Activated CD8-positive, alpha-beta T cell treated with anti-CD3 and anti-CD28 coated beads, Interleukin-2, amount 10 ng/mL, durations not matched to agents 7 days and 5 days (primary cell): Measurements from ENCODE around the gene ATIC. TPM values are rescaled to one million over a fixed set of nuclear protein-coding genes. Genes with fewer than 3 reads are reported as not detected.

Experiments
- ATAC-seq: fragments of 150-1000 bp; cut with Tn5 transposase; one replicate; pipeline ENCODE4 v1.10.0; 2021; ENCODE audit warnings: moderate library complexity
- CTCF ChIA-PET: fragments of 350-600 bp; sonication (Branson Sonifier 250); formaldehyde crosslinking; loops from one replicate; lab custom pipeline; 2021; ENCODE audit warnings: antibody characterized with exemption; lab: Charles Lee
- POLR2A ChIA-PET: fragments of 350-600 bp; sonication (Branson Sonifier 250); formaldehyde crosslinking; loops from one replicate; lab custom pipeline; 2021; ENCODE audit warnings: antibody characterized with exemption; lab: Charles Lee
- DNase-seq: peaks from one replicate; pipeline ENCODE4 v3.0.0-alpha.2; 2020
- H3K27ac Mint-ChIP-seq: one replicate; pipeline ENCODE4 v1.8.0; 2021; ENCODE audit warnings: mild to moderate bottlenecking, mixed read lengths
- H3K27me3 Mint-ChIP-seq: one replicate; pipeline ENCODE4 v1.8.0; 2021; ENCODE audit warnings: low read depth, mixed read lengths
- H3K36me3 Mint-ChIP-seq: one replicate; pipeline ENCODE4 v1.8.0; 2021; ENCODE audit warnings: low read depth, mixed read lengths
- H3K4me1 Mint-ChIP-seq: one replicate; pipeline ENCODE4 v1.8.0; 2021; ENCODE audit warnings: low read depth, mixed read lengths
- H3K4me3 Mint-ChIP-seq: one replicate; pipeline ENCODE4 v1.8.0; 2021; ENCODE audit warnings: mild to moderate bottlenecking, mixed read lengths
- H3K9me3 Mint-ChIP-seq: one replicate; pipeline ENCODE4 v1.8.0; 2022; ENCODE audit warnings: mixed read lengths; ENCODE audit not compliant: insufficient read depth
- total RNA-seq, 2 experiments: library from RNA; stranded (reverse); gene quantifications; one replicate each; pipeline ENCODE4 v1.2.3, GENCODE V29; 2021

ATIC gene
- 100 to 1,000 TPM; 170 to 182 TPM for total RNA-seq

- POLR2A ChIA-PET: interaction anchor here (0.6 to 1.5 kb wide), 10 partner anchors 9 to 798 kb away, joined by 3 to 9 read pairs (median 3); partner anchors contain the start of gene BARD1
- Mint-ChIP-seq H3K27ac (peak within 1 kb of the TSS; percentile 98), H3K27me3 (peaks cover under 1% of the 10 kb centered on the region), H3K9me3 (no peaks in the 10 kb centered on the region), H3K4me3 (peak within 1 kb of the TSS; percentile 98), H3K4me1 (peaks cover 36% of the 10 kb centered on the region), H3K36me3 (peaks cover 31% of the 10 kb centered on the region)
- DNase-seq: peak; percentile 95
- peak; percentile 99 for ATAC-seq
- CTCF ChIA-PET: interaction anchor here (1.2 to 1.6 kb wide), 2 partner anchors 9 to 702 kb away, joined by 3 to 5 read pairs; partner anchors contain the start of gene MREG
Observed at GRCh38 chr2:215311625-215312396, at the start of gene ATIC. ATIC (plus strand) TSS chr2:215312059; CDS start chr2:215312143, 84 bp downstream.

GRCh38 chr2:215262303-215262702 lies 49.6 kb upstream of the ATIC start:
- ChIA-PET CTCF (no interaction called here), POLR2A (no interaction called here)
- Mint-ChIP-seq H3K36me3 (no peaks in the 10 kb centered on the region), H3K27me3 (no peaks in the 10 kb centered on the region), H3K27ac (no peak overlapping the region), H3K9me3 (no peaks in the 10 kb centered on the region), H3K4me3 (no peak overlapping the region), H3K4me1 (no peaks in the 10 kb centered on the region)
- DNase-seq (no peak), ATAC-seq (no peak)

- no peaks in the 10 kb centered on the region for H3K4me1 Mint-ChIP-seq
- H3K36me3 Mint-ChIP-seq: no peaks in the 10 kb centered on the region
- no peak for DNase-seq
- ChIA-PET CTCF (no interaction called here), POLR2A (no interaction called here)
- no peak overlapping the region for H3K27ac Mint-ChIP-seq
- ATAC-seq: no peak
- H3K4me3 Mint-ChIP-seq: no peak overlapping the region
- H3K27me3 Mint-ChIP-seq: no peaks in the 10 kb centered on the region
- no peaks in the 10 kb centered on the region for H3K9me3 Mint-ChIP-seq
Observed at GRCh38 chr2:215262741-215263362, 49.0 kb upstream of the ATIC start.

- no peak for ATAC-seq
- no peak for DNase-seq
- no peak overlapping the region for H3K4me3 Mint-ChIP-seq
- no peaks in the 10 kb centered on the region for H3K27me3 Mint-ChIP-seq
- no peak overlapping the region for H3K27ac Mint-ChIP-seq
- no peaks in the 10 kb centered on the region for H3K36me3 Mint-ChIP-seq
- ChIA-PET CTCF (interaction anchor here (1.5 kb wide), 1 partner anchor 127 kb away, joined by 3 read pairs; no protein-coding TSS in a partner anchor), POLR2A (no interaction called here)
- H3K4me1 Mint-ChIP-seq: no peaks in the 10 kb centered on the region
- no peaks in the 10 kb centered on the region for H3K9me3 Mint-ChIP-seq
Observed at GRCh38 chr2:215264374-215264773, 47.5 kb upstream of the ATIC start.

DNA sequence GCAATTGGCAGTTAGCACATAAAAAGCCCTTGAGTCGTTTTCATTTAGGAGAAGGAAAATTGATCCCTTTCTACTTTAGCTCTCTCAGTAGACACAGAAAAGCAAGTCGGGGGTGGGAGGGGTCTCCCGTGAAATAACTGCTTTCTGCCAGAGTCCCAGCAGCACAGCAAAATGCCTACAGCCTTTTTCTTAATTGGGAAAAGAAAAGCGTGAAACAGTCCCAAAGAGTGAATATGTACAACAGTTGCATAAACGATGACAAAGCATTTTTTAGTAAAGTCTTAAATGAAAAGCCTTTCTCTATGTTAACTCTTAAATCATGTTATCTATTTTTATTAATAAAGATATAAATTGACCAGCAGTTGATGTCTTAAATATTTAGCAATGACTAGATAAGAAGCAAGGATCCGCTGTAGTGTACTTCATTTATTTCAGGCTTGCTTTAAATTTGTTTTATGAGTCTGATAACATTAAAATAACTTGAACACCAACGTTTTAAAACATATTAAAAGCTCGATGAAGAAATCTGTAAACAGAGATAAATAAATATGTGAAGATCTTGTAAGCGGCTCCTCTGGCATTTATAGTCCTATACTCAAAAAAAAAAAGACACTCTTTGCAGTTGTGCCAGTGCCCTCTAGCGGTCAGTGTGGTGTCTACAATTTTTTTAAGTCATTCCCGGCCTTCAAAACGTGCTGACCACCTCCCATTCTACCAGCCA lies 42.3 kb upstream of the ATIC start:
- no peak overlapping the region for H3K4me3 Mint-ChIP-seq
- H3K4me1 Mint-ChIP-seq: no peaks in the 10 kb centered on the region
- H3K27me3 Mint-ChIP-seq: no peaks in the 10 kb centered on the region
- no peaks in the 10 kb centered on the region for H3K36me3 Mint-ChIP-seq
- no peak overlapping the region for H3K27ac Mint-ChIP-seq
- POLR2A ChIA-PET: interaction anchor here (0.7 kb wide), 1 partner anchor 9 kb away, joined by 4 read pairs; no protein-coding TSS in a partner anchor
- DNase-seq (peak; percentile 68), ATAC-seq (no peak)
- CTCF ChIA-PET: interaction anchor here (0.6 to 1.7 kb wide), 8 partner anchors 11 to 1824 kb away, joined by 3 to 4 read pairs (median 3); no protein-coding TSS in a partner anchor
- H3K9me3 Mint-ChIP-seq: no peaks in the 10 kb centered on the region

GRCh38 chr2:215270118-215270451 lies 41.8 kb upstream of the ATIC start:
- Mint-ChIP-seq H3K27me3 (no peaks in the 10 kb centered on the region), H3K4me3 (no peak overlapping the region), H3K27ac (no peak overlapping the region), H3K4me1 (no peaks in the 10 kb centered on the region), H3K36me3 (no peaks in the 10 kb centered on the region), H3K9me3 (no peaks in the 10 kb centered on the region)
- POLR2A ChIA-PET: interaction anchor here (0.5 to 0.7 kb wide), 2 partner anchors 9 to 458 kb away, joined by 4 read pairs; no protein-coding TSS in a partner anchor
- CTCF ChIA-PET: interaction anchor here (0.6 to 1.7 kb wide), 9 partner anchors 10 to 1824 kb away, joined by 3 to 4 read pairs (median 3); no protein-coding TSS in a partner anchor
- ATAC-seq (no peak), DNase-seq (no peak)

DNA sequence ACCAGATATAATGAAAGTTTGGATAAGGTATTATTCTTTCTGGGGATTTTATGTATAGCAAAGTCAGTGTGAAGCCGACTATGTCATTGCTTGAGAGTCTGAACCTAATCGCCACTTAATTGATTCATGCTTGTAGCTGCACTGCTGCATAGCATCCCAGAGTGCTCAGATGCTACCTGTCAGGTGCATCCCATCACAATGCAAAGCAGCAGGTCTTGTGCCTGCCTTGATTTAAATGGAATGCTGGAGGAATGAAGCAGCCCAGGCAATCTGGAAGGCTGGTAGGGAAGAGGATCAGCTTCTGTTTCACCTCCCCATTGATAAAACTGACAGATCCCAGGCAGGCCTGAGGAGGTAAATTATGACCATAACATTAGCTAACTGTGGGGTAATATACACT lies 40.4 kb upstream of the ATIC start:
- H3K27me3 Mint-ChIP-seq: no peaks in the 10 kb centered on the region
- POLR2A ChIA-PET: interaction anchor here (1.3 kb wide), 1 partner anchor 40 kb away, joined by 3 read pairs; the partner anchor contains the start of gene ATIC

GRCh38 chr2:215272918-215273317 lies 38.9 kb upstream of the ATIC start:
- Mint-ChIP-seq H3K4me3 (no peak overlapping the region), H3K27ac (no peak overlapping the region), H3K4me1 (no peaks in the 10 kb centered on the region), H3K27me3 (no peaks in the 10 kb centered on the region), H3K9me3 (no peaks in the 10 kb centered on the region), H3K36me3 (no peaks in the 10 kb centered on the region)
- ChIA-PET POLR2A (no interaction called here), CTCF (interaction anchor here (0.6 kb wide), 1 partner anchor 268 kb away, joined by 3 read pairs; no protein-coding TSS in a partner anchor)
- DNase-seq (no peak), ATAC-seq (no peak)

More for the DNA sequence above, 40.4 kb upstream of the ATIC start:
- no peak for ATAC-seq
- Mint-ChIP-seq H3K4me3 (no peak overlapping the region), H3K9me3 (no peaks in the 10 kb centered on the region), H3K36me3 (no peaks in the 10 kb centered on the region), H3K27ac (no peak overlapping the region), H3K4me1 (no peaks in the 10 kb centered on the region)
- no peak for DNase-seq
- CTCF ChIA-PET: interaction anchor here (1.5 to 1.7 kb wide), 2 partner anchors 9 to 660 kb away, joined by 4 read pairs; no protein-coding TSS in a partner anchor

DNA sequence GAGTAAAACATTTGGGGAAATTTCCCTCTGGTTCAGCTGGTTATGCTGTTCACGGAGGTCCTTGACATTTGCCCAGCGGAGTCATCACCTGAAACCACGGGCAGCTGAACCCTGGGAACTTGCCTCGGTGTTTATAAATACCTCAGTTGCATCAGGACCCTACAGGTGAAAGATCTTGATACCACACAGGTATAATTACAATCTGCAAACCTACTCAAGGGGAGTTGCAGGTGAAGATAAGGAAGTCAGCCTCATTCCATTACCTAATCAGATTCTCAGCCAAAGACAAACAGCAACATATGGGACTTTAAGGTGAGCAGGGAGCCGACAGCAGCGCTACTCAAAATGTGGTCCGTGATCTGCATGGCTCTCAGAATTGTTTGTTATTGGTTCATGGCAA lies 37.0 kb upstream of the ATIC start:
- ATAC-seq (no peak), DNase-seq (no peak)
- Mint-ChIP-seq H3K4me1 (no peaks in the 10 kb centered on the region), H3K27ac (no peak overlapping the region), H3K36me3 (no peaks in the 10 kb centered on the region), H3K4me3 (no peak overlapping the region), H3K9me3 (no peaks in the 10 kb centered on the region), H3K27me3 (no peaks in the 10 kb centered on the region)
- ChIA-PET CTCF (no interaction called here), POLR2A (no interaction called here)

DNA sequence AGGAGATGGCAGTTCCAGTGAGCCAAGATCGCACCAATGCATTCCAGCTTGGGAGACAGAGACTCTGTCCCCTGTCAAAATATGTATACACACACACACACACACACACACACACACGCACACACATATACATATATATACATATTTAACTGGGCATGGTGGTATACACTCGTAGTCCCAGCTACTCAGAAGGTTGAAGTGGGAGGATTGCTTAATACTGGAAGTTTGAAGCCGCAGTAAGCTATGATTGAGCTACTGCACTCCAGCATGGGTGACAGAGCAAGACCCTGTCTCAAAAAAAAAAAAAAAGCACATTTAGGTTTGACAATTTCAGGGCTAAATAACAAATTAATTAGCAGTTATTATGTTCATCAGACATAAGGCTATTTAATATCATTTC lies 36.0 kb upstream of the ATIC start:
- Mint-ChIP-seq H3K36me3 (no peaks in the 10 kb centered on the region), H3K27me3 (no peaks in the 10 kb centered on the region), H3K9me3 (no peaks in the 10 kb centered on the region), H3K4me3 (no peak overlapping the region), H3K27ac (no peak overlapping the region), H3K4me1 (no peaks in the 10 kb centered on the region)
- no peak for ATAC-seq
- ChIA-PET CTCF (no interaction called here), POLR2A (no interaction called here)
- no peak for DNase-seq

- no peaks in the 10 kb centered on the region for H3K9me3 Mint-ChIP-seq
- DNase-seq: no peak
- no peaks in the 10 kb centered on the region for H3K4me1 Mint-ChIP-seq
- H3K4me3 Mint-ChIP-seq: no peak overlapping the region
- H3K27ac Mint-ChIP-seq: no peak overlapping the region
- no peaks in the 10 kb centered on the region for H3K27me3 Mint-ChIP-seq
- ChIA-PET CTCF (no interaction called here), POLR2A (no interaction called here)
- H3K36me3 Mint-ChIP-seq: no peaks in the 10 kb centered on the region
- no peak for ATAC-seq
Observed at GRCh38 chr2:215277944-215278343, 33.9 kb upstream of the ATIC start.
